Activated B cell treated with CpG ODN at 0.5 μM for 24 hours (primary cell): ENCODE data around the gene AEBP2. TPM values are rescaled to one million over a fixed set of nuclear protein-coding genes. Genes with fewer than 3 reads are reported as not detected.
"Not testable (repeated sequence)": the region's sequence is repeated elsewhere in the genome, so short reads cannot be mapped to it uniquely, and the experiment has no call there.

Source experiments
- ATAC-seq: fragments of 200-7000 bp; cut with Tn5 transposase; one replicate; pipeline ENCODE4 v1.10.0; 2021; ENCODE audit warnings: low read depth, mild to moderate bottlenecking, moderate library complexity
- CTCF ChIA-PET: fragments of 350-600 bp; sonication (Branson Sonifier 250); formaldehyde crosslinking; loops from one replicate; lab custom pipeline; 2021; ENCODE audit warnings: antibody characterized with exemption; lab: Charles Lee
- POLR2A ChIA-PET: fragments of 350-600 bp; sonication (Branson Sonifier 250); formaldehyde crosslinking; loops from one replicate; lab custom pipeline; 2021; ENCODE audit warnings: antibody characterized with exemption; lab: Charles Lee
- DNase-seq: peaks from one replicate; pipeline ENCODE4 v3.0.0; 2022
- H3K27ac Mint-ChIP-seq: one replicate; pipeline ENCODE4 v1.8.0; 2020; ENCODE audit warnings: mixed read lengths
- H3K27me3 Mint-ChIP-seq: one replicate; pipeline ENCODE4 v1.8.0; 2021; ENCODE audit warnings: mixed read lengths
- H3K36me3 Mint-ChIP-seq: one replicate; pipeline ENCODE4 v1.8.0; 2021; ENCODE audit warnings: low read depth, mixed read lengths
- H3K4me1 Mint-ChIP-seq: one replicate; pipeline ENCODE4 v1.8.0; 2021; ENCODE audit warnings: mixed read lengths
- H3K4me3 Mint-ChIP-seq: one replicate; pipeline ENCODE4 v1.8.0; 2020; ENCODE audit warnings: mild to moderate bottlenecking, mixed read lengths
- H3K9me3 Mint-ChIP-seq: one replicate; pipeline ENCODE4 v1.8.0; 2020; ENCODE audit warnings: mixed read lengths
- CTCF ChIP-seq: fragments of 200-600 bp; IDR thresholded peaks from one replicate; pipeline ENCODE4 v1.8.0; 2022; ENCODE audit warnings: antibody characterized with exemption, mild to moderate bottlenecking
- intact Hi-C: fragments of 100-400 bp; cut with micrococcal nuclease; formaldehyde crosslinking; loops from one replicate; pipeline ENCODE4 v1.15.1; 2024
- total RNA-seq: library from RNA; stranded (reverse); gene quantifications from 2 replicates; pipeline ENCODE4 v1.2.3, GENCODE V29; 2022

The AEBP2 gene
- total RNA-seq, 1 donor from 2014 or later, result 51.0 TPM

GRCh38 chr12:19398376-19399363 is 40.6 kb upstream of the AEBP2 start:
- Mint-ChIP-seq H3K27ac (no peak overlapping the region), H3K4me1 (no peaks in the 10 kb centered on the region), H3K27me3 (no peaks in the 10 kb centered on the region), H3K36me3 (no peaks in the 10 kb centered on the region), H3K9me3 (no peaks in the 10 kb centered on the region), H3K4me3 (no peak overlapping the region)
- no peak for TF ChIP-seq CTCF
- DNase-seq, result no peak
- intact Hi-C loops, result no loop called here
- ChIA-PET POLR2A (no interaction called here), CTCF (no interaction called here)
- ATAC-seq, result no peak

- H3K4me3 Mint-ChIP-seq, ATAC-seq, CTCF ChIA-PET, intact Hi-C loops, H3K9me3 Mint-ChIP-seq, H3K4me1 Mint-ChIP-seq, DNase-seq, H3K27me3 Mint-ChIP-seq, H3K27ac Mint-ChIP-seq, H3K36me3 Mint-ChIP-seq, POLR2A ChIA-PET: not testable (repeated sequence)
Measured at GRCh38 chr12:19400649-19401285, 38.5 kb upstream of the AEBP2 start.

GRCh38 chr12:19402211-19402610 is 37.1 kb upstream of the AEBP2 start:
- CTCF ChIA-PET, result no interaction called here
- no peak overlapping the region for H3K4me3 Mint-ChIP-seq
- no peaks in the 10 kb centered on the region for H3K9me3 Mint-ChIP-seq
- H3K36me3 Mint-ChIP-seq, result no peaks in the 10 kb centered on the region
- POLR2A ChIA-PET, result no interaction called here
- TF ChIP-seq CTCF, result no peak
- DNase-seq, result no peak
- intact Hi-C loops, result no loop called here
- H3K27ac Mint-ChIP-seq, result no peak overlapping the region
- H3K4me1 Mint-ChIP-seq, result no peaks in the 10 kb centered on the region
- ATAC-seq, result no peak
- no peaks in the 10 kb centered on the region for H3K27me3 Mint-ChIP-seq

- no peaks in the 10 kb centered on the region for H3K9me3 Mint-ChIP-seq
- no peaks in the 10 kb centered on the region for H3K4me1 Mint-ChIP-seq
- DNase-seq, result no peak
- no peak for ATAC-seq
- no peaks in the 10 kb centered on the region for H3K27me3 Mint-ChIP-seq
- ChIA-PET POLR2A (no interaction called here), CTCF (no interaction called here)
- H3K36me3 Mint-ChIP-seq, result no peaks in the 10 kb centered on the region
- H3K27ac Mint-ChIP-seq, result no peak overlapping the region
- no peak overlapping the region for H3K4me3 Mint-ChIP-seq
- no peak for TF ChIP-seq CTCF
- intact Hi-C loops, result no loop called here
Measured at GRCh38 chr12:19402743-19403431, 36.4 kb upstream of the AEBP2 start.

- no peaks in the 10 kb centered on the region for H3K36me3 Mint-ChIP-seq
- H3K4me1 Mint-ChIP-seq, result no peaks in the 10 kb centered on the region
- intact Hi-C loops, result no loop called here
- DNase-seq, result no peak
- TF ChIP-seq CTCF, result no peak
- ChIA-PET POLR2A (no interaction called here), CTCF (no interaction called here)
- H3K4me3 Mint-ChIP-seq, result no peak overlapping the region
- peaks cover 1% of the 10 kb centered on the region for H3K27me3 Mint-ChIP-seq
- H3K9me3 Mint-ChIP-seq, result no peaks in the 10 kb centered on the region
- no peak for ATAC-seq
- H3K27ac Mint-ChIP-seq, result no peak overlapping the region
Measured at GRCh38 chr12:19404242-19404880, 34.9 kb upstream of the AEBP2 start.
